Posterior vena cava (tissue), 2 donors: ENCODE measurements around the gene COL26A1. TPM values are rescaled to one million over a fixed set of nuclear protein-coding genes. Genes with fewer than 3 reads are reported as not detected.
"Not testable (repeated sequence)": the region's sequence is repeated elsewhere in the genome, so short reads cannot be mapped to it uniquely, and the experiment has no call there.

ENCODE experiments used
- DNase-seq: peaks from one replicate; pipeline ENCODE4 v3.0.0-alpha.2; 2020; ENCODE audit warnings: low spot score
- intact Hi-C, 2 donors: fragments of 100-400 bp; cut with DNase I; formaldehyde crosslinking; loops; one replicate each; pipeline versions ENCODE4 v1.14.1 to v1.14.2; 2022 to 2023
- total RNA-seq, 2 donors: library from RNA; stranded (reverse); fragmentation: NEBNext Ultra II Directional; extraction: Animal tissue kit (Norgen Biotek cat#: 25700); gene quantifications; one replicate each; pipeline ENCODE4 v1.2.1, GENCODE V29; 2021
- donor health status: DM: yes; HTN: yes; CAD: no.
- donor health status: DM: yes; HTN: yes; CAD: no.

Gene COL26A1
- total RNA-seq, 2 donors from 2014 or later, result not detected

- DNase-seq, result peak; percentile 30
- intact Hi-C loops, result no loop called here
Measured at GRCh38 chr7:101597941-101598340, 235.3 kb downstream of the COL26A1 start.

GRCh38 chr7:101598422-101598985 is 235.8 kb downstream of the COL26A1 start:
- DNase-seq, result peak; percentile 78
- intact Hi-C loops, result no loop called here

- intact Hi-C loops, result no loop called here
- DNase-seq, result no peak
Measured at GRCh38 chr7:101598986-101599771, 236.5 kb downstream of the COL26A1 start.

GRCh38 chr7:101599787-101600186 is 237.1 kb downstream of the COL26A1 start:
- intact Hi-C loops, result loop anchor here (5.0 to 10.0 kb wide), 4 partner anchors 85 to 673 kb away; partner anchors contain the start of gene CUX1 (in 1 of the 2)

GRCh38 chr7:101602082-101602481 is 239.4 kb downstream of the COL26A1 start:
- intact Hi-C loops, result loop anchor here (5.0 to 10.0 kb wide), 4 partner anchors 83 to 670 kb away; partner anchors contain the start of gene CUX1 (in 1 of the 2)
- no peak for DNase-seq

More at GRCh38 chr7:101599787-101600186, 237.1 kb downstream of the COL26A1 start:
- DNase-seq, result no peak

- peak; percentile 94 for DNase-seq
- intact Hi-C loops, result loop anchor here (5.0 to 10.0 kb wide), 4 partner anchors 82 to 670 kb away; partner anchors contain the start of gene CUX1 (in 1 of the 2)
Measured at GRCh38 chr7:101602484-101603241, 240.0 kb downstream of the COL26A1 start.

- no peak for DNase-seq
- intact Hi-C loops, result loop anchor here (5.0 to 10.0 kb wide), 4 partner anchors 80 to 668 kb away; partner anchors contain the start of gene CUX1 (in 1 of the 2)
Measured at GRCh38 chr7:101604331-101604933, 241.8 kb downstream of the COL26A1 start.

- DNase-seq, result not testable (repeated sequence)
- intact Hi-C loops, result loop anchor here (5.0 to 10.0 kb wide), 4 partner anchors 80 to 667 kb away; partner anchors contain the start of gene CUX1 (in 1 of the 2)
Measured at GRCh38 chr7:101604934-101605332, 242.3 kb downstream of the COL26A1 start.

GRCh38 chr7:101605611-101606497 is 243.2 kb downstream of the COL26A1 start:
- DNase-seq, result no peak
- intact Hi-C loops, result loop anchor here (10.0 kb wide), 2 partner anchors 79 to 209 kb away; partner anchors contain the start of gene CUX1 (in 1 of the 2)

GRCh38 chr7:101606498-101606923 is 243.8 kb downstream of the COL26A1 start:
- intact Hi-C loops, result loop anchor here (10.0 kb wide), 2 partner anchors 78 to 208 kb away; partner anchors contain the start of gene CUX1 (in 1 of the 2)
- no peak for DNase-seq

Other genes starting within 250 kb of the COL26A1 start
- gene SERPINE1, start 235.8 kb upstream of the COL26A1 start, total RNA-seq, result 100 to 1,000 TPM in 1 of 2 donors, 10 to 100 TPM in 1; 77.3 to 240 TPM
- 10 to 100 TPM; 21.5 to 22.7 TPM for gene AP1S1, start 208.4 kb upstream of the COL26A1 start, total RNA-seq
- gene VGF, start 197.3 kb upstream of the COL26A1 start, total RNA-seq, result not detected
- gene NAT16, start 182.6 kb upstream of the COL26A1 start, total RNA-seq, result not detected
- not detected for gene MOGAT3, start 161.8 kb upstream of the COL26A1 start, total RNA-seq
- 10 to 100 TPM; 59.6 to 64.3 TPM for gene PLOD3, start 145.3 kb upstream of the COL26A1 start, total RNA-seq
- 10 to 100 TPM; 44.6 to 50.4 TPM for gene ZNHIT1, start 144.7 kb upstream of the COL26A1 start, total RNA-seq
- gene CLDN15, start 125.1 kb upstream of the COL26A1 start, total RNA-seq, result 1 to 10 TPM; 4.9 to 5.1 TPM
- gene FIS1, start 117.8 kb upstream of the COL26A1 start, total RNA-seq, result 100 to 1,000 TPM; 166 to 181 TPM
- gene IFT22, start 41.1 kb upstream of the COL26A1 start, total RNA-seq, result 10 to 100 TPM; 15.0 to 24.3 TPM